Subcutaneous abdominal adipose tissue (tissue), 5 donors: ENCODE measurements around the gene MTMR3.

ENCODE experiments used
- H3K27ac ChIP-seq: one replicate; pipeline ENCODE4 v1.7.0; 2013; ENCODE audit warnings: low read depth, mild to moderate bottlenecking, inconsistent platforms, low read length, moderate library complexity
- H3K27me3 ChIP-seq, 5 donors: one replicate each; pipeline ENCODE4 v1.7.0; 2013; ENCODE audit warnings: low read length in 5 of 5, inconsistent platforms in 1 of 5; ENCODE audit not compliant: control insufficient read depth in 5 of 5, insufficient read depth in 4 of 5
- H3K36me3 ChIP-seq, 5 donors: one replicate each; pipeline ENCODE4 v1.7.0; 2013; ENCODE audit warnings: low read length in 5 of 5; ENCODE audit not compliant: control insufficient read depth in 5 of 5, insufficient read depth in 5 of 5
- H3K4me1 ChIP-seq, 5 donors: one replicate each; pipeline ENCODE4 v1.7.0; 2013; ENCODE audit warnings: low read length in 5 of 5, mild to moderate bottlenecking in 3 of 5, moderate library complexity in 1 of 5; ENCODE audit not compliant: control insufficient read depth in 5 of 5, insufficient read depth in 5 of 5
- H3K4me3 ChIP-seq, 5 donors: one replicate each; pipeline ENCODE4 v1.7.0; 2013; ENCODE audit warnings: low read length in 5 of 5, low read depth in 1 of 5
- H3K9ac ChIP-seq, 5 donors: one replicate each; pipeline ENCODE4 v1.7.0; 2013; ENCODE audit warnings: low read length in 5 of 5, mild to moderate bottlenecking in 4 of 5, moderate library complexity in 3 of 5
- H3K9me3 ChIP-seq, 5 donors: one replicate each; pipeline ENCODE4 v1.7.0; 2013; ENCODE audit warnings: low read length in 5 of 5; ENCODE audit not compliant: control insufficient read depth in 5 of 5
- donor health status: healthy.
- donor health status: healthy.
- donor health status: healthy.
- donor health status: healthy.
- donor health status: healthy.

Gene MTMR3

DNA sequence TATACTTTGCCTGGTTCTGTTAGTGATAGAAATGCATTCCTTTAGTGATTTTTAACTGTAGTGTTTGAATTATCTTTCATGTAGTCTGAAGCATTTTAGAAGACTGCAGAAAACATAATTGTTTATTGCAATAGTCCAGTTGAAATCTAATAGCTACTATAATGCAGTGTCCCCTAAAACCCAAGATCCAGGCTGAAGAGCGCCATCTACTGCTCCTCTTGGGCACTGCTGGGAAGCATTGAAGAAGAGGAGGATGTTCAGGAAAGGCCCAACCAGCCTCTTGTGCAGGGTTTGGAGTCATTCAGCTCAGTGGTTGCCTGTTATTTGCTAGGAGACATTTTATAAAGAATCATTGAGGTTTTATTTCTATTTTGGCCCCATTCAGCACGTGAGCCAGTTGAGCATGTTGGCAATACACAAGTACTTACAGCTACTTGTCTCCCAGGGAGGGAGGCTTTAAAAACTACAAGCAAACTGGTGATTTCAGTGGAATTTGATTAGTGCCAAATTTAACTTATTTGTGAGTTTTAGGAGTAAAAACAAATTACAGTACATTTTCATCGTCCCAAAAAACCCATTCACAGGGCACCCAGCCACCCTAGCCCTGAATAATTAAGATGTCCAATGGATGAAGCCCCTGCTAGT lies 122.4 kb downstream of the MTMR3 start:
- Histone ChIP-seq H3K9me3 (no peaks in the 10 kb centered on the region), H3K27me3 (no peaks in the 10 kb centered on the region), H3K27ac (no peak overlapping the region), H3K4me3 (no peak overlapping the region), H3K9ac (no peak overlapping the region), H3K4me1 (peaks cover 0 to 15% (median 11%) of the 10 kb centered on the region in 5 donors), H3K36me3 (peaks cover 39 to 70% (median 49%) of the 10 kb centered on the region in 5 donors)

DNA sequence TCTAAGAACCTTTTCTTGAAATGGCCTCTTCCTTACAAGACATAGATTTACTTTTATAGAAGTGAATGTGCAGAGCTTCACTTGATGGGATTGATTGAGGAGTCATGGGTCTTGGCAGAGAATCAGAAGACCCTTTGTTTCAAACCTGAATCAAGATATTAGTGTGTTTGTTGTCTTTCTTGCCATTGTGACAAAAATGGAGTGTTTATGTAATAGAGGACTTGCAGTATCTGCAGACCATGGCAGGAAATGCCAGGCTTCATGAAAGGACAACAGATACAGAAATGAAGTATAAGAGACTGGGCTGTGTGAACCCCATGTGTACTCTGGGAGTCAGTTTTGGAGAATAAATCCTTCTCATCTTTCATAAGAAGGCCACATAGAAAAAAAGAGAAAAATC lies 124.4 kb downstream of the MTMR3 start:
- no peak overlapping the region for H3K9ac ChIP-seq
- peaks cover 0 to 15% (median 11%) of the 10 kb centered on the region in 5 donors for H3K4me1 ChIP-seq
- H3K4me3 ChIP-seq, result no peak overlapping the region
- H3K9me3 ChIP-seq, result no peaks in the 10 kb centered on the region
- no peak overlapping the region for H3K27ac ChIP-seq
- H3K36me3 ChIP-seq, result peaks cover 40 to 83% (median 60%) of the 10 kb centered on the region in 5 donors
- no peaks in the 10 kb centered on the region for H3K27me3 ChIP-seq

DNA sequence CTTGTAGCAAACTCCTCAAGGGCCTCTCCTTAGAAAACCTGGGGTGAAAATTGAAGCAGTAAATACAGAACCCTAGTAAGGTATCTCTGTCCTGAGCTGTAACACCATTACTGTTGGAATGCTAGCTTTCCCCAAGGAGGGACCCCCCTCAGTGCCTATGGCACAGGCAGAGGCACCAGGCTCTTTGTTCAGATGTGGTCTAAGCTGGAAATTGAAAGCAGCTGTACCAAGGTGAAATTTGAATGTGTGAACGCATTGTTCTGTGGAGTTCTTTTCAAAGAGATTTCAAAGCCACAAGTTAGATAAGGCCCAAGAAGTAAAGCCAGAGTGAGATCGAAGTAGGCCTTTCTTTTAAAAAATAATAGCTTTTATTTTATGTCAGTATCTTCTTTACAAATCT lies 125.4 kb downstream of the MTMR3 start:
- Histone ChIP-seq H3K9ac (no peak overlapping the region), H3K27ac (no peak overlapping the region), H3K4me1 (peaks cover 0 to 15% (median 11%) of the 10 kb centered on the region in 5 donors), H3K9me3 (no peaks in the 10 kb centered on the region), H3K4me3 (no peak overlapping the region), H3K36me3 (peaks cover 44 to 82% (median 61%) of the 10 kb centered on the region in 5 donors), H3K27me3 (no peaks in the 10 kb centered on the region)

- no peaks in the 10 kb centered on the region for H3K27me3 ChIP-seq
- no peak overlapping the region for H3K4me3 ChIP-seq
- H3K9me3 ChIP-seq, result no peaks in the 10 kb centered on the region
- no peak overlapping the region for H3K9ac ChIP-seq
- peaks cover 45 to 82% (median 67%) of the 10 kb centered on the region in 5 donors for H3K36me3 ChIP-seq
- H3K27ac ChIP-seq, result no peak overlapping the region
- peaks cover 0 to 7% (median 6%) of the 10 kb centered on the region in 5 donors for H3K4me1 ChIP-seq
Observed at GRCh38 chr22:30009478-30009877, 126.5 kb downstream of the MTMR3 start.

GRCh38 chr22:30010789-30011405 lies 127.9 kb downstream of the MTMR3 start:
- Histone ChIP-seq H3K9me3 (no peaks in the 10 kb centered on the region), H3K36me3 (peaks cover 48 to 88% (median 79%) of the 10 kb centered on the region in 5 donors), H3K27ac (no peak overlapping the region), H3K9ac (no peak overlapping the region), H3K4me3 (no peak overlapping the region), H3K27me3 (no peaks in the 10 kb centered on the region), H3K4me1 (no peaks in the 10 kb centered on the region)

DNA sequence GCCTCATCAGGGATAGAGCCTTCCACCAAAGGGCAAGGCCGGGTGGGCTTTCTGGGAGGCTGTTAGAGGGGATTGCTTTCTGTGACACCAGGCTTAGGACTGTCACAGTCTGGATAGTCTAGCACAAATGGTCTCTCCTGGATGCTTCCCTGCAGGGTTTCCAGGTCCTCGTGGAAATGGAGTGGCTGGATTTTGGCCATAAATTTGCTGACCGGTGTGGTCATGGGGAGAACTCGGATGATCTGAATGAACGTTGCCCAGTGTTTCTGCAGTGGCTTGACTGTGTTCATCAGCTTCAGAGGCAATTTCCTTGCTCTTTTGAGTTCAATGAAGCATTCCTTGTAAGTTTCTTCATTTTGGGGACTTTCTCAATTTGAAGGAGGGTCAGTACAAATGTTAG lies 130.2 kb downstream of the MTMR3 start:
- Histone ChIP-seq H3K9ac (no peak overlapping the region), H3K27me3 (no peaks in the 10 kb centered on the region), H3K36me3 (peaks cover 48 to 90% (median 87%) of the 10 kb centered on the region in 5 donors)

GRCh38 chr22:30014244-30014643 lies 131.3 kb downstream of the MTMR3 start:
- no peak overlapping the region for H3K4me3 ChIP-seq

More for the DNA sequence above, 130.2 kb downstream of the MTMR3 start:
- H3K4me1 ChIP-seq, result no peaks in the 10 kb centered on the region
- H3K4me3 ChIP-seq, result no peak overlapping the region
- H3K9me3 ChIP-seq, result no peaks in the 10 kb centered on the region
- H3K27ac ChIP-seq, result no peak overlapping the region

GRCh38 chr22:30015229-30015797 lies 132.3 kb downstream of the MTMR3 start:
- no peak overlapping the region for H3K27ac ChIP-seq
- no peak overlapping the region for H3K9ac ChIP-seq
- H3K4me1 ChIP-seq, result no peaks in the 10 kb centered on the region
- H3K36me3 ChIP-seq, result peaks cover 31 to 92% (median 88%) of the 10 kb centered on the region in 5 donors
- no peaks in the 10 kb centered on the region for H3K27me3 ChIP-seq
- H3K9me3 ChIP-seq, result no peaks in the 10 kb centered on the region
- H3K4me3 ChIP-seq, result no peak overlapping the region

More at GRCh38 chr22:30014244-30014643, 131.3 kb downstream of the MTMR3 start:
- Histone ChIP-seq H3K27me3 (no peaks in the 10 kb centered on the region), H3K9ac (no peak overlapping the region), H3K4me1 (no peaks in the 10 kb centered on the region), H3K27ac (no peak overlapping the region), H3K36me3 (peaks cover 39 to 91% (median 85%) of the 10 kb centered on the region in 5 donors), H3K9me3 (no peaks in the 10 kb centered on the region)

DNA sequence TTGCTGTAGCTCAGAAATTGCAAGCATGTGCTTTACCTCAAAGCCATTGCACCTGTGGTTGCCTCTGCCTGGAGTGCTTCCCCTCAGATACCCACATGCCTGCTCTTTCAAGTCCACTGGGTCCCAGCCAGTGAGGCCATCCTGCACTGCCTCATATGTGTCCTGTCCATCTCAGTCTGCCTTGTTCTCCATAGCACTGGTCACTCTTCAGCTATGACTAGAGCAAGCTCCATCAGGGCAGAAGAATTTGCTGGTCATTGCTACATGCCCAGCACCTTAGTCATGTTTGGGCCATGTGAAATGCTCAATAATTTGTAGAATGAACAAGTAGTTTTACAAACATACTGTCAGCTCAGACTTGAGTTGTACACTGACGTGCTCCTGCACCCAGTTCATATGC lies 132.9 kb downstream of the MTMR3 start:
- Histone ChIP-seq H3K36me3 (peaks cover 31 to 92% (median 89%) of the 10 kb centered on the region in 5 donors), H3K27ac (no peak overlapping the region), H3K9ac (no peak overlapping the region), H3K4me3 (no peak overlapping the region), H3K27me3 (no peaks in the 10 kb centered on the region), H3K4me1 (no peaks in the 10 kb centered on the region), H3K9me3 (no peaks in the 10 kb centered on the region)

- no peak overlapping the region for H3K4me3 ChIP-seq
- no peak overlapping the region for H3K9ac ChIP-seq
- no peaks in the 10 kb centered on the region for H3K4me1 ChIP-seq
- no peak overlapping the region for H3K27ac ChIP-seq
- H3K9me3 ChIP-seq, result no peaks in the 10 kb centered on the region
- H3K36me3 ChIP-seq, result peaks cover 31 to 98% (median 94%) of the 10 kb centered on the region in 5 donors
- no peaks in the 10 kb centered on the region for H3K27me3 ChIP-seq
Observed at GRCh38 chr22:30016596-30016995, 133.6 kb downstream of the MTMR3 start.
